ENCODE measurements around the gene UBE2E2. TPM values are rescaled to one million over a fixed set of nuclear protein-coding genes. Genes with fewer than 3 reads are reported as not detected.

Gene UBE2E2
- total RNA-seq, 1 experiment from 2014 or later = 38.6 TPM

DNA sequence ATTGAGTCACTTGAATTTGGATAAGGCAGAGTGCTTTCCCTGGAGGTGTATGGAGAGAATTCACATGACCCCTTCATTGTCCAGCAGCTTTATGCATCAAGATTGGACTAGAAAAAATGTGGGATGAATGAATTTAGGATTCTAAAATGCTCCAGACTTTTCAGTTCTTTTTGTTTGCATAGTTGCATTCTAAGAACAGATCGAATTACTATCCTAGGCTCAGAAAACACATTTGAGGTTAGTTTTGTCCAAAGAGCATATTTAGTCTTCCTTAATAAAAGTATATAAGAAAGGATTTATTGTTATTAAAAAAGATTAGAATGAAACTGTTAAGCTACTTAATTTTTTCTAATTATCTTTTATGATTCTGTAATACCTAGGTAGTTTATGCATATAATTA, 127.4 kb downstream of the UBE2E2 start:
- H2AFZ ChIP-seq (ENCODE audit: low read length) = no peak overlapping the region
- no peak overlapping the region for H2BK120ac ChIP-seq (ENCODE audit: low read depth, low read length, poor library complexity, severe bottlenecking)
- no peak for DNase-seq
- no peak overlapping the region for H4K5ac ChIP-seq (ENCODE audit: insufficient read length, low read depth, low read length)
- H2BK20ac ChIP-seq (ENCODE audit: low read depth, low read length, poor library complexity, severe bottlenecking) = no peak overlapping the region
- H3K9me3 Mint-ChIP-seq = no peaks in the 10 kb centered on the region
- WGBS (ENCODE audit: extremely low coverage, insufficient read length, low lambda C conversion rate) = no CpG with 5 or more reads among the region's 1 CpG
- H3K4me3 Mint-ChIP-seq = no peak overlapping the region
- H3K56ac ChIP-seq (ENCODE audit: insufficient read length, low read depth, low read length) = no peak overlapping the region
- TF ChIP-seq, protein P1, sequence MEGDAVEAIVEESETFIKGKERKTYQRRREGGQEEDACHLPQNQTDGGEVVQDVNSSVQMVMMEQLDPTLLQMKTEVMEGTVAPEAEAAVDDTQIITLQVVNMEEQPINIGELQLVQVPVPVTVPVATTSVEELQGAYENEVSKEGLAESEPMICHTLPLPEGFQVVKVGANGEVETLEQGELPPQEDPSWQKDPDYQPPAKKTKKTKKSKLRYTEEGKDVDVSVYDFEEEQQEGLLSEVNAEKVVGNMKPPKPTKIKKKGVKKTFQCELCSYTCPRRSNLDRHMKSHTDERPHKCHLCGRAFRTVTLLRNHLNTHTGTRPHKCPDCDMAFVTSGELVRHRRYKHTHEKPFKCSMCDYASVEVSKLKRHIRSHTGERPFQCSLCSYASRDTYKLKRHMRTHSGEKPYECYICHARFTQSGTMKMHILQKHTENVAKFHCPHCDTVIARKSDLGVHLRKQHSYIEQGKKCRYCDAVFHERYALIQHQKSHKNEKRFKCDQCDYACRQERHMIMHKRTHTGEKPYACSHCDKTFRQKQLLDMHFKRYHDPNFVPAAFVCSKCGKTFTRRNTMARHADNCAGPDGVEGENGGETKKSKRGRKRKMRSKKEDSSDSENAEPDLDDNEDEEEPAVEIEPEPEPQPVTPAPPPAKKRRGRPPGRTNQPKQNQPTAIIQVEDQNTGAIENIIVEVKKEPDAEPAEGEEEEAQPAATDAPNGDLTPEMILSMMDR (conservative IDR thresholded peaks at IDR 0.05) = no peak
- H3T11ph ChIP-seq (ENCODE audit: low read length) = no peak overlapping the region
- H3K23ac ChIP-seq (ENCODE audit: insufficient read length, low read depth, low read length) = no peak overlapping the region
- no peaks in the 10 kb centered on the region for H3K4me1 ChIP-seq (ENCODE audit: insufficient read depth, low read length)
- no peaks in the 10 kb centered on the region for H3K79me2 ChIP-seq (ENCODE audit: insufficient read depth, low read length)
- H3K27ac Mint-ChIP-seq = no peak overlapping the region
- H2BK5ac ChIP-seq (ENCODE audit: insufficient read length, low read length) = no peak overlapping the region
- H2AK5ac ChIP-seq (ENCODE audit: insufficient read length, low read length) = no peak overlapping the region
- H3K27ac ChIP-seq (ENCODE audit: insufficient read length, low read depth, low read length) = no peak overlapping the region
- H4K20me1 ChIP-seq (ENCODE audit: control insufficient read depth, insufficient read depth, insufficient read length) = no peaks in the 10 kb centered on the region
- H2BK15ac ChIP-seq (ENCODE audit: low read depth, low read length) = no peak overlapping the region
- H3K4me1 Mint-ChIP-seq = peaks cover 6 to 8% of the 10 kb centered on the region in 2 experiments; a peak in 3 of 4 replicates
- H2BK12ac ChIP-seq (ENCODE audit: insufficient read length, low read depth, low read length) = no peak overlapping the region
- no peak overlapping the region for H3K14ac ChIP-seq (ENCODE audit: insufficient read depth, low read length)
- H3K36me3 Mint-ChIP-seq (ENCODE audit: insufficient read depth in 1 of 3, low read depth in 3 of 3) = no peaks in the 10 kb centered on the region
- H3K79me1 ChIP-seq (ENCODE audit: insufficient read depth, low read depth, low read length, poor library complexity, severe bottlenecking) = no peaks in the 10 kb centered on the region
- no peak overlapping the region for H3K4ac ChIP-seq (ENCODE audit: low read depth, low read length)
- H3K9me3 ChIP-seq (ENCODE audit: control insufficient read depth, low read depth, low read length) = no peaks in the 10 kb centered on the region
- H4K91ac ChIP-seq (ENCODE audit: insufficient read length, low read depth, low read length) = no peak overlapping the region
- H3K4me2 ChIP-seq (ENCODE audit: insufficient read depth, insufficient read length, low read length) = no peak overlapping the region
- no peak overlapping the region for H3K9ac ChIP-seq (ENCODE audit: extremely low read depth, insufficient read length, low read length)
- no peaks in the 10 kb centered on the region for H3K27me3 ChIP-seq (ENCODE audit: insufficient read depth, low read length)
- no peaks in the 10 kb centered on the region for H3K27me3 Mint-ChIP-seq (ENCODE audit: low read depth)
- no peaks in the 10 kb centered on the region for H3K23me2 ChIP-seq (ENCODE audit: insufficient read length, low read depth, low read length, poor library complexity, severe bottlenecking)
- H3K18ac ChIP-seq (ENCODE audit: insufficient read length, low read depth, low read length) = no peak overlapping the region
- no peak overlapping the region for H4K8ac ChIP-seq (replicated peaks; ENCODE audit: insufficient read length, low read depth, low read length)

All from H9 (cell line).